Mesendoderm (in vitro differentiated cells): ENCODE measurements around the gene DLGAP4.
A peak's percentile ranks its signal among the peaks of the same experiment; 100 is the strongest.

Source experiments
- DNase-seq: peaks from one replicate; pipeline ENCODE4 v3.0.0; 2013
- H2AK5ac ChIP-seq: 2 replicates; pipeline ENCODE4 v1.6.1; 2013; ENCODE audit warnings: low read length, inconsistent platforms
- H2BK120ac ChIP-seq: 2 replicates; pipeline ENCODE4 v1.6.1; 2013; ENCODE audit warnings: low read depth, mild to moderate bottlenecking, low read length, moderate library complexity, mixed read lengths
- H2BK15ac ChIP-seq: replicated peaks from 2 replicates; pipeline ENCODE4 v1.6.1; 2013; ENCODE audit warnings: low read depth, mild to moderate bottlenecking, moderate library complexity
- H2BK5ac ChIP-seq: 2 replicates; pipeline ENCODE4 v1.6.1; 2013; ENCODE audit warnings: low read length, inconsistent platforms
- H3K18ac ChIP-seq: 2 replicates; pipeline ENCODE4 v1.6.1; 2013; ENCODE audit warnings: mild to moderate bottlenecking, low read length, mixed read lengths
- H3K23ac ChIP-seq: one replicate; pipeline ENCODE4 v1.6.1; 2013; ENCODE audit warnings: low read length
- H3K27ac ChIP-seq: 2 replicates; pipeline ENCODE4 v1.5.1; 2013; ENCODE audit warnings: low read depth, mild to moderate bottlenecking, inconsistent platforms, low read length, moderate library complexity
- H3K27me3 ChIP-seq: 2 replicates; pipeline ENCODE4 v1.6.1; 2013; ENCODE audit warnings: low read length, control low read depth, mild to moderate bottlenecking, inconsistent platforms; ENCODE audit not compliant: insufficient read depth, poor library complexity
- H3K36me3 ChIP-seq: 2 replicates; pipeline ENCODE4 v1.6.1; 2013; ENCODE audit warnings: low read length, inconsistent platforms; ENCODE audit not compliant: control insufficient read depth, insufficient read depth
- H3K4ac ChIP-seq: one replicate; pipeline ENCODE4 v1.6.1; 2013; ENCODE audit warnings: low read depth, mild to moderate bottlenecking, low read length, moderate library complexity
- H3K4me1 ChIP-seq: 2 replicates; pipeline ENCODE4 v1.6.1; 2013; ENCODE audit warnings: low read depth, low read length, inconsistent platforms; ENCODE audit not compliant: control insufficient read depth
- H3K4me2 ChIP-seq: 2 replicates; pipeline ENCODE4 v1.6.1; 2013; ENCODE audit warnings: low read length
- H3K4me3 ChIP-seq: 2 replicates; pipeline ENCODE4 v1.5.1; 2013; ENCODE audit warnings: mild to moderate bottlenecking, low read length
- H3K56ac ChIP-seq: one replicate; pipeline ENCODE4 v1.6.1; 2013; ENCODE audit warnings: low read length
- H3K79me1 ChIP-seq: 2 replicates; pipeline ENCODE4 v1.6.1; 2013; ENCODE audit warnings: low read length, inconsistent platforms
- H3K79me2 ChIP-seq: 2 replicates; pipeline ENCODE4 v1.6.1; 2013; ENCODE audit warnings: mild to moderate bottlenecking, low read length; ENCODE audit not compliant: control insufficient read depth, insufficient read depth
- H3K9ac ChIP-seq: 2 replicates; pipeline ENCODE4 v1.6.1; 2013; ENCODE audit warnings: low read length, inconsistent platforms
- H4K5ac ChIP-seq: one replicate; pipeline ENCODE4 v1.6.1; 2013; ENCODE audit warnings: low read length
- H4K8ac ChIP-seq: one replicate; pipeline ENCODE4 v1.6.1; 2013; ENCODE audit warnings: low read depth, mild to moderate bottlenecking, control low read depth, low read length, moderate library complexity
- WGBS: extraction: QIAGEN DNeasy Blood & Tissue Kit; methylation state at CpG from one replicate; pipeline ENCODE4 v1.1.7; 2013; ENCODE audit warnings: low lambda C conversion rate, missing lambda C conversion rate; ENCODE audit not compliant: insufficient coverage; ENCODE audit errors: extremely low coverage; 5-methylcytosine and 5-hydroxymethylcytosine counted together

Gene DLGAP4

DNA sequence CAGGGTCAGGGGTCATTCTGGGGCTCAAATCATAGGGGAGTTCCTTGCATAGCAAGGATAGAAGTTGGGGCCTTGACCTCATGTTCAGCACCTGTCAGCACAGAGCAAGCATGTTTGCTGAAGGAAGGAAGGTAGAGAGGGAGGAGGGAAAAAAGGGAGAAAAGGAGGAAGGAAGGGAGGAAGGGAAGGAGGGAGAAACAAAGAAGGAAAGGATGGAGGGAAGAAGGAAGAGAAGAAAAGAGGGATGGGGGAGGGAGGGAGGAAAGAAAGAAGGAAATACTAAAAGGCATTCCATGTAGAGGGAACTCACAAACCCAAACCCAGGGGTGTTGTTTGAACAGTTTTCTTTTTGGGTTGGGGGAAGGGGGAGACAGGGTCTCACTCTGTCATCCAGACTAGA, 80.1 kb downstream of the DLGAP4 start:
- Histone ChIP-seq H3K36me3 (no peaks in the 10 kb centered on the region), H3K79me1 (no peaks in the 10 kb centered on the region), H3K23ac (no peak overlapping the region), H3K4me3 (no peak overlapping the region), H3K4me1 (no peaks in the 10 kb centered on the region), H4K8ac (no peak overlapping the region), H3K27ac (no peak overlapping the region), H2BK5ac (no peak overlapping the region), H3K18ac (no peak overlapping the region), H3K27me3 (no peaks in the 10 kb centered on the region), H2AK5ac (no peak overlapping the region), H3K9ac (no peak overlapping the region), H3K79me2 (no peaks in the 10 kb centered on the region), H4K5ac (no peak overlapping the region), H3K4me2 (no peak overlapping the region), H2BK120ac (no peak overlapping the region), H3K4ac (no peak overlapping the region), H3K56ac (no peak overlapping the region), H2BK15ac (no peak overlapping the region)
- no peak for DNase-seq

DNA sequence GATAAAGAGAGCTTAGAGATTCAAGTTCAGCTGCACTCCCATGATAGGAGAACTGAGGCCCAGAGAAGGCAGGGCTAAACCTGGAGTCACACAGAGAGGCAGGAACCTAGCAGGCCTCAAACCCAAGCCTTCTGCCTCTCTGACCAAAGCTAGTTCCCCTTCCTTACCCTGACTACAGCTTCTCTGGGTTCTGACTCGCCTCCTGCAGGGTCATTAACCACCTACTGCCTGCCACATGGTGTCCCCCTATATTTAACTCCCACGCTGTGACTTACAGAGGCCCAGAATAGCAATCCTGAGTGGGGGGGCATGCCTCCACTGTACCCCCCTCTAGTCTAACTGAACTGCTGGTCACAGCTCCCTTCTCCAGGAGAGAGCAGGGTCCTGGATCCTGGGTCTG, 84.1 kb downstream of the DLGAP4 start:
- no peak overlapping the region for H3K27ac ChIP-seq
- H4K8ac ChIP-seq: no peak overlapping the region
- no peaks in the 10 kb centered on the region for H3K27me3 ChIP-seq
- no peak for DNase-seq
- H3K23ac ChIP-seq: peak overlapping the region; percentile 59
- H3K79me1 ChIP-seq: no peaks in the 10 kb centered on the region
- H3K79me2 ChIP-seq: no peaks in the 10 kb centered on the region
- no peaks in the 10 kb centered on the region for H3K4me1 ChIP-seq
- no CpG with 5 or more reads among the region's 2 CpGs for WGBS
- no peak overlapping the region for H2BK5ac ChIP-seq
- H2BK120ac ChIP-seq: no peak overlapping the region
- no peaks in the 10 kb centered on the region for H3K36me3 ChIP-seq
- no peak overlapping the region for H3K9ac ChIP-seq
- H3K18ac ChIP-seq: no peak overlapping the region
- H2BK15ac ChIP-seq: no peak overlapping the region
- no peak overlapping the region for H3K4me2 ChIP-seq
- H3K4me3 ChIP-seq: no peak overlapping the region
- H4K5ac ChIP-seq: no peak overlapping the region
- H3K4ac ChIP-seq: no peak overlapping the region
- no peak overlapping the region for H3K56ac ChIP-seq
- H2AK5ac ChIP-seq: no peak overlapping the region

DNA sequence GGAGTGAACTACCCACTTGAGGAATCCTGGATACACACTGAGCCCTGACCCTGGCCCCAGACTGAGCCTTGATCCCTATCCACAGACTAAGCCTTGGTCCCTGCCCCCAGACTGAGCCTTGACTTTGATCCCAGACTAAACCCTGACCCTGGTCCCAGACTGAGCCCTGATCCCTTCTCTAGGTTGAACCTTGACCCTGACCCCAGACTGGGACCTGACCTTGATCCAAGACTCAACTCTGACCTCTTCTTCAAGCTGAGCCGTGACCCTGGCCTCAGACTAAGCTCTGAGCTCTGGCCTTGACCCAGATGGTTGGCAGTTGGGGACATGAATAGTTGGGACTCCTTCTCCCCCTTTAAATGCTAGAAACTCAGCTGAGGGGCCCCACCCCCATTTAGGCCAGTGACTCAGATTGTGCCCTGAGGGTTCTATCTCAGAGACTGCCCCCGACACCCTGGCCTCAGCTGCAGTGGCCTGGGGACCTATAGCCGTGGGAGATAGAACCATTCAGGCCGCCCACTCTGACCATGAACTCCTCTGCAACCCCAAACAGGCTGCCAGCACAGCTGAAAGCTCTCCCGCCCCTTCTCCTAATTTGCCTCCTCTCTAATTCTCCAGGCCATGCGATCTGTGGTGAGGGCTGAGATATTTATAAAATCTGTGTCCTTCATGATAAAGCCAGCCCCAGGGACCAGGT, 84.7 kb downstream of the DLGAP4 start:
- Histone ChIP-seq H3K79me1 (no peaks in the 10 kb centered on the region), H2BK15ac (no peak overlapping the region), H3K9ac (no peak overlapping the region), H3K4me2 (no peak overlapping the region), H3K4ac (no peak overlapping the region), H3K4me1 (no peaks in the 10 kb centered on the region), H3K36me3 (no peaks in the 10 kb centered on the region), H2BK120ac (no peak overlapping the region), H3K4me3 (no peak overlapping the region), H3K23ac (no peak overlapping the region), H4K5ac (no peak overlapping the region), H2AK5ac (no peak overlapping the region), H3K56ac (no peak overlapping the region), H3K27ac (no peak overlapping the region), H3K18ac (no peak overlapping the region), H3K27me3 (no peaks in the 10 kb centered on the region), H2BK5ac (no peak overlapping the region), H4K8ac (no peak overlapping the region), H3K79me2 (no peaks in the 10 kb centered on the region)
- no CpG with 5 or more reads among the region's 6 CpGs for WGBS
- peak; percentile 33 for DNase-seq

DNA sequence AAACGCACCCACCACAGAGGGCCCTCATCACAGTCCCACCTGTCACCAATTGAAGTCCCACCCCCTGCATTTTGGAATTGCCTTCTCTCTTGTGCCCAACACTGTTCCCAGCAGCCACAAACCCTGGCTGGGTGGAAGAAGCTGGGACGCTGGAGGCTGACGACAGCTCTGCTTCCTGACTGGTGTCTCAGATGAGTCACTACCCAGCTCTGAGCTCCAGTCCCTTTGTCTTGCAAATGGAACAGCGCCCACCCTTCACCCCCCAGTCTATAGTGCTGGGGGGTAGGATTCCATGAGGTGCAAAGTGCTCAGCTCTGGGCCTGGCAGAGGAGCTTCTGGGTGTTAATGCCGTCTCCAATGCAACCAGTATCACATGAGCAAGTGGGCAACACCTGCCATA, 85.3 kb downstream of the DLGAP4 start:
- Histone ChIP-seq H2BK15ac (no peak overlapping the region), H3K18ac (no peak overlapping the region), H3K4me2 (no peak overlapping the region), H3K23ac (no peak overlapping the region), H3K27ac (no peak overlapping the region), H3K27me3 (no peaks in the 10 kb centered on the region), H4K8ac (no peak overlapping the region), H2BK5ac (no peak overlapping the region), H3K4me3 (no peak overlapping the region), H3K36me3 (no peaks in the 10 kb centered on the region), H3K4ac (no peak overlapping the region), H3K79me2 (no peaks in the 10 kb centered on the region), H4K5ac (no peak overlapping the region), H3K9ac (no peak overlapping the region), H3K4me1 (no peaks in the 10 kb centered on the region), H2AK5ac (no peak overlapping the region), H3K56ac (no peak overlapping the region), H3K79me1 (no peaks in the 10 kb centered on the region), H2BK120ac (no peak overlapping the region)
- peak; percentile 92 for DNase-seq
- no CpG with 5 or more reads among the region's 5 CpGs for WGBS

DNA sequence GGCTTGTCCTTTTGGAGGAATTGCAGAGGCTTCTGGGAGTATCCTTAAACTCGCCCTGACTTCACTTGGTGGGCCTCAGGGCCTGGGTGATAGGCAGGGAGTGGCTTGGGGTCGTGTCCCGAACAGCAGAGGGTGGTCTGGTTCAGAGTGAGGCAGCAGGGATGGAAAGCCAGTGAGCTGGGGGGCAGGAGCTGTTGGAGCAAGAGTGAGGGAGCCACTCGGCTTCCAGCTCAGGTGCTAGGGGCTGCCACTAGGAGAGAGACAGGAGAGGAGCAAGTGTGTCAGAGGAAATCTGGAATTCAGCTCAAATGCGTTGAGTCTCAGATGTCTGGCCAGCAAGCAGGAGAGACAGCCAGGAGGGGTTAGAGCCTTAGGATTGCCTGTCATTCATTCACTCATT, 85.8 kb downstream of the DLGAP4 start:
- Histone ChIP-seq H3K27me3 (no peaks in the 10 kb centered on the region), H3K4me2 (no peak overlapping the region), H3K36me3 (no peaks in the 10 kb centered on the region), H3K79me1 (no peaks in the 10 kb centered on the region), H3K4me3 (no peak overlapping the region), H2BK15ac (no peak overlapping the region), H2AK5ac (no peak overlapping the region), H3K4ac (no peak overlapping the region), H4K5ac (no peak overlapping the region), H3K79me2 (no peaks in the 10 kb centered on the region), H3K23ac (no peak overlapping the region), H3K27ac (no peak overlapping the region), H2BK120ac (no peak overlapping the region), H3K56ac (no peak overlapping the region), H3K4me1 (no peaks in the 10 kb centered on the region), H2BK5ac (no peak overlapping the region), H3K9ac (no peak overlapping the region), H3K18ac (no peak overlapping the region), H4K8ac (no peak overlapping the region)
- no CpG with 5 or more reads among the region's 5 CpGs for WGBS
- peak; percentile 31 for DNase-seq

DNA sequence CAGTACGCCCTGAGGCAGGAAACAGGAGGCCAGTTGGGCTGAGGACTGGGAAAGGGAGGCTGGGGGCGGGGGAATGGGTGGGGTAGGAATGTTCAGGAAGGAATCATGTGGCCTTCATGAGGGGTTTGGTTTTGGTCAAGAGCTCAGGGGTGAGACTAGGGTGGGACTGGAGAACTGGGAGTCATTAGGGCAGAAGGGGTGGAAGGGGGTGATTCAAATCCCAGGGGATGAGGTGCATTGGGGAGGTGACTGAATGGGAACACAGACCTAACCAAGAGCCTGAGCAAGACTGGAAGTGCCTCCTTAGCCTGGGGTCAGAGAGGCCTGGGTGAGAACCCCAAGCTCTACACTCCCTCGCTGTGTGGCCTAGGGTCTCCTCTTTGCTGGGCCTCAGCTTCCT, 86.8 kb downstream of the DLGAP4 start:
- no CpG with 5 or more reads among the region's 3 CpGs for WGBS
- no peak overlapping the region for H3K4me3 ChIP-seq

More for the DNA sequence above, 86.8 kb downstream of the DLGAP4 start:
- Histone ChIP-seq H2BK120ac (no peak overlapping the region), H3K4me1 (no peaks in the 10 kb centered on the region), H2BK5ac (no peak overlapping the region), H3K4ac (no peak overlapping the region), H3K9ac (no peak overlapping the region), H3K79me1 (no peaks in the 10 kb centered on the region), H2BK15ac (no peak overlapping the region), H3K79me2 (no peaks in the 10 kb centered on the region), H4K5ac (no peak overlapping the region), H3K27ac (no peak overlapping the region), H3K18ac (no peak overlapping the region), H3K4me2 (no peak overlapping the region), H3K27me3 (no peaks in the 10 kb centered on the region), H3K23ac (no peak overlapping the region), H3K36me3 (no peaks in the 10 kb centered on the region), H3K56ac (no peak overlapping the region), H4K8ac (no peak overlapping the region), H2AK5ac (no peak overlapping the region)
- no peak for DNase-seq
